ENCODE measurements around the gene CADM1.

- no peak for TF ChIP-seq CTCF (IDR thresholded peaks at IDR 0.05)
- no peak for TF ChIP-seq POLR2A (IDR thresholded peaks at IDR 0.05)
- TF ChIP-seq EP300 (IDR thresholded peaks at IDR 0.05), result no peak
These were observed 360.2 kb downstream of the CADM1 start for GRCh38 chr11:115144014-115144413.
